NOMO-1 treated with DMSO at 0.1 percent for 48 hours (cell line): ENCODE data around the gene ZDHHC18.
"Not testable (repeated sequence)": the region's sequence is repeated elsewhere in the genome, so short reads cannot be mapped to it uniquely, and the experiment has no call there.

Experiments
- DNase-seq: peaks from one replicate; lab custom pipeline; 2025; ENCODE audit not compliant: unreplicated experiment; lab: John Stamatoyannopoulos, UW

Gene ZDHHC18

GRCh38 chr1:26857473-26858060, 31.1 kb downstream of the ZDHHC18 start:
- no peak for DNase-seq

- no peak for DNase-seq
These were observed 31.7 kb downstream of the ZDHHC18 start for GRCh38 chr1:26858160-26858559.

DNA sequence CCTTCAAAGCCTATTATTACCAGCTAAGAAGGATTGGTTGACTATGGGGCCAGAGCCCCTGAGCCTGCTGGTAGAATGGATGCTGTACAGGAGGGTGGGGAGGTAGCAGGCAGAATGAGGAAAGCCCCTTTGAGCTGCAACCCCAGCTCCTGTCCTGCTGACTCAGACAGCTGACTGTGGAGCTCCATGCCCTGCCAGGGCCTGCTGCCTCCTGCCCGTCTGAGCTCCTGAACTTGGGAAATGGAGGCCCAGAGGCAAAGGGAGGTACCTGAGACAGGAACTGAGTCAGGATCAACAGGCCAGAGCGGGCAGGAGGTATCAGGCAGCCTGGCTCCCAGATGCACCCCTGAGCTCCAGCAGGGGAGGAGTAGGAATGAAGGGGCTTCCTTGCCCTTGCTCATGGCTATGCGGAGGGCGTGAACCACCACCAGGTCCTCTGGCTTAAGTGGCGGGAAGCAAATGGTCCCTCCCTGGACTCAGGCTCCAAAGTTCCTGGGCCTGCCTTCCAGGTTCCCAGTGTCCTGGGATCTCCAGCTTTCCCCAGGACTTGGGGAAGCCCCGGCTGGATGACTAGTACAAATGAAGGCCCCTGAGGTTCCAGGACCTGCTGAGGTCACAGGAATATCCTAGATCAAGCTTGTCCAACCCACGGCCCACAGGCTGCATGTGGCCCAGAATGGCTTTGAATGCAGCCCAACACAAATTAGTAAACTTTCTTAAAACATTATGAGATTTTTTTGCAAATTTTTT, 32.6 kb downstream of the ZDHHC18 start:
- no peak for DNase-seq

DNA sequence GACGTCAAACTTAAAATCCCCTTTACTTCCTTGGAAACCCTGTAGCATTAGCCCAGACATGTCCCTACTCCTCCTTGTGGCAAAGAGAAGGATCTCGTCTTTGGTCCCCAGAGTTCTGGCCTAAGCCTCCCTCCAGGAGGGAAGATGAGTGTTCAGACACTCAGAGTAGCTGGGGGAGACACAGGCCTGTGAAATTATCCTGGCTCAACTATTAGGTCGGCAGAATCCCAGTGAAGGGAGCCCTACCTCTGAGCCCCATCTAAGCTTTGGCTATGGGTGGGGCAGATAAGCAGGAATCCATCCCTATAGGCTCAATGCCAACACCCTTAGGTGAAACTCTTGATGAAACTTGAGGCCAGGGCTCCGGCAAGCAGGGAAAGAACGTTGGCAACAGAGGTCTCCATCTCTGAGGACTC, 34.8 kb downstream of the ZDHHC18 start:
- DNase-seq, result no peak

DNA sequence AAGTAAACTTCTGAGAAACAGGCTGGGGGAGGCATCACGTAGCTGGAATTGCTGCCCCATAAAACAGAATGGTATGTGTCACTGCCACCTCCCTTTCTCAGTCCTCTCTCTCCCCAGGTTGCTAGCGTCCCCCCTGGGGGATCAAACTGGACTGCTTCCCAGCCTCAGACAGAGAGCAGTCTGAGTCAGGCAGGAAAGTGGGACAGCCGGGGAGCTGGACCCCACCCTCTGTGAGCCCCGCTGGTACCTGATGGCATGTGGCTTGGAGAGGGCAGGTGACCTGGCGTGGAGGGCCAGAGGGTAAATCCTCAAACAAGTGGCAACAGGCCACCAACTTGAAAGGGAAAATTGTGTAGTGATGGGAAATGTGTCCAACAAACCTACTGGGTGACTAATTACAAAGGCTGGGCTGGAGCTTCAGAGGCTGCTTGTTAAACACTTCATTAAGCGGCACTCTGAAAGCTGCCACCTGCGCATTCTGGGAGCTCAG, 35.4 kb downstream of the ZDHHC18 start:
- DNase-seq, result no peak

DNA sequence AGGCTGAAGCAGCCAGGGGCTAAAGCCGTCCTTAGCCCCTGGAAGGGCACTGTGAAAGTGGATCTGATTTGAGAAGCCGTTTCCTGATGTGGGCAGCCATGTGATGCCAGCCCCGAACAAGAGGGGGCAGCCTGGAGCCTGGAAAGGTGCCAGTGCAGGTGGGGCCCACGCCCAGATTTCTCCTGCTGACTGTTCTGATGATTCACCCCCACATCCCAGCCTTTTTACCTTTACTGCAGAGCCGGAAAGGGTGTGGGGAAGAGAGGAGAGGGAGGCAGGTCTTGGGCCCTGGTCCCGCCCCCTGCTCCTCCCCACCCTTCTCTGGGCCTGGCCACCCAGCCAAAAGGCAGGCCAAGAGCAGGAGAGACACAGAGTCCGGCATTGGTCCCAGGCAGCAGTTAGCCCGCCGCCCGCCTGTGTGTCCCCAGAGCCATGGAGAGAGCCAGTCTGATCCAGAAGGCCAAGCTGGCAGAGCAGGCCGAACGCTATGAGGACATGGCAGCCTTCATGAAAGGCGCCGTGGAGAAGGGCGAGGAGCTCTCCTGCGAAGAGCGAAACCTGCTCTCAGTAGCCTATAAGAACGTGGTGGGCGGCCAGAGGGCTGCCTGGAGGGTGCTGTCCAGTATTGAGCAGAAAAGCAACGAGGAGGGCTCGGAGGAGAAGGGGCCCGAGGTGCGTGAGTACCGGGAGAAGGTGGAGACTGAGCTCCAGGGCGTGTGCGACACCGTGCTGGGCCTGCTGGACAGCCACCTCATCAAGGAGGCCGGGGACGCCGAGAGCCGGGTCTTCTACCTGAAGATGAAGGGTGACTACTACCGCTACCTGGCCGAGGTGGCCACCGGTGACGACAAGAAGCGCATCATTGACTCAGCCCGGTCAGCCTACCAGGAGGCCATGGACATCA, 36.5 kb downstream of the ZDHHC18 start, which contains the start of gene SFN:
Gene SFN (plus strand): TSS at position 369 of the 904 bp plus-strand sequence. CDS start 64 bp downstream, at position 433.
- DNase-seq, result peak; percentile 28

DNA sequence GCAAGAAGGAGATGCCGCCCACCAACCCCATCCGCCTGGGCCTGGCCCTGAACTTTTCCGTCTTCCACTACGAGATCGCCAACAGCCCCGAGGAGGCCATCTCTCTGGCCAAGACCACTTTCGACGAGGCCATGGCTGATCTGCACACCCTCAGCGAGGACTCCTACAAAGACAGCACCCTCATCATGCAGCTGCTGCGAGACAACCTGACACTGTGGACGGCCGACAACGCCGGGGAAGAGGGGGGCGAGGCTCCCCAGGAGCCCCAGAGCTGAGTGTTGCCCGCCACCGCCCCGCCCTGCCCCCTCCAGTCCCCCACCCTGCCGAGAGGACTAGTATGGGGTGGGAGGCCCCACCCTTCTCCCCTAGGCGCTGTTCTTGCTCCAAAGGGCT, 37.2 kb downstream of the ZDHHC18 start:
- DNase-seq, result no peak

DNA sequence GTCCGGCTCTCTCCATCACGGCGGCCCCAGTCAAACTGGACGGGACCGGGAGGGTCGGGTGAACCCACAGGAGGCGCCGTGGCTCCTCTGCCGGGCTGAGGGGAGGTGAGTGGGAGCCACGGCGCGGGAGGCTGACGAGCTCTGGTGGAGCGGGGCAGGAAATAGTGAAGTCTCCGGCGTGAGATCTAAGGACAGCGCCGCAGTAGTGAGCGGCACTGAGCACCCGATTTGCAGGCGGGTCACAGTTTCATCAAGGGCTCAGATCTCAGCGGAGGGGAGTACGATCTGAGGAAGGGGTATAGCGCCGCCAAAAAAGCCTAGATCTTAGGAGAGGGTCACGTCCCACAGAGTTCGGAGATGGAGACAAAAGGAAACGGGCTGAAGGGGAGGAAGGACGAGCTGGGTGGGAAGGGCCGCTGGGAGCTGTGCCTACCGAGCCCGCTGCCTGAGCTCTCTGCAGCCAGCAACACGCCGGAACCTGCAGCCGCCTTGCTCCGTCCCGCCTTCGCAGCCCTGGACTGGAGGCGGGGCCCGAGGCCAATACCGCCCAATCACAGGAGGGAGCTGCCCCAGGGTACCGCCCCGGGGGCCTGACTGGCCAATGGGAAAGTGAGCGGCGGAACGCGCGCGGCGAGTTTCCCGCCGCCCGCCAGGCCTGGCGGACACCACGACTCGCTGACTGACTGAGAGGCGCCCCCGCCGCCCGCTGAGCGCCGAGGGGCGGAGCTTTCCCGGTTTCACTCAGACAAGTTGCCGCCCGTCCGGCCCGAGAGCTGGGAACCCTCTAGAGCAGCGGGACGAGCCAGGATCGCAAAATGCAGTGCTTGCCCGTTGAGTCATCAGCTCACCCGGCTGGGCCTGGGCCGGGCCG, 38.4 kb downstream of the ZDHHC18 start:
- peak; percentile 97 for DNase-seq

DNA sequence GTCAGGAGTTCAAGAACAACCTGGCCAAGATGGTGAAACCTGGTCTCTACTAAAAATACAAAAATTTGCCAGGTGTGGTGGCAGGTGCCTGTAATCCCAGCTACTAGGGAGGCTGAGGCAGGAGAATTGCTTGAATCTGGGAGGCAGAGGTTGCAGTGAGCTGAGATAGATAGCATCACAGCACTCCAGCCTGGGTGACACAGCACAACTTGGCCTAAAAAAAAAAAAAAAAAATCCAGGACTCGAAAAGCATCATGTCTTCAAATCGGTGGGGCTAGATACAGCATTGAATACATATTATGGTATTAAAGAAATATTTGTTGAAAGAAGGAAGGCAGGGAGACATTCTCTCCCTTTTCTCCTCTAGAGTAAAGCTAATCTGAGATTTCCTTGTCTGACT, 46.6 kb downstream of the ZDHHC18 start:
- not testable (repeated sequence) for DNase-seq

- DNase-seq, result no peak
These were observed 48.4 kb downstream of the ZDHHC18 start for GRCh38 chr1:26874896-26875295.

DNA sequence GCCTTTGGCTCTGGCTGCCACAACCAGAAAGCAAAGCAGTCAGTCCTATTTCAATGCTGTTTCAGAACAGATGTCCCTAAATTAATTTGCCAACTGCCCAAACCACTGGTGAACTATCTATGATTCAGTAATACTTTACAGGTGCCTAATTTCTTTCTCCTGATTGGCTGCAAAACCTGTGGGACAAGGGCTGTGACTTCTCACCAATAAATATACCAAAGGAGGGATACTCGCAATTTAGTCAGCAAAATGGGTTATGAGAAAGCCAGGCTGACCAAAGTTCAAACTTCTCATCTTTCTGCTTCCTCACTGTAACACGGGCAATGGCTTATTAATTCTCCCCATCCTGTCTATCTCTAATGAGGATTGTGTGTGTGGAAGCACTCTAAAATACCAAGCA, 50.8 kb downstream of the ZDHHC18 start:
- DNase-seq, result no peak

DNA sequence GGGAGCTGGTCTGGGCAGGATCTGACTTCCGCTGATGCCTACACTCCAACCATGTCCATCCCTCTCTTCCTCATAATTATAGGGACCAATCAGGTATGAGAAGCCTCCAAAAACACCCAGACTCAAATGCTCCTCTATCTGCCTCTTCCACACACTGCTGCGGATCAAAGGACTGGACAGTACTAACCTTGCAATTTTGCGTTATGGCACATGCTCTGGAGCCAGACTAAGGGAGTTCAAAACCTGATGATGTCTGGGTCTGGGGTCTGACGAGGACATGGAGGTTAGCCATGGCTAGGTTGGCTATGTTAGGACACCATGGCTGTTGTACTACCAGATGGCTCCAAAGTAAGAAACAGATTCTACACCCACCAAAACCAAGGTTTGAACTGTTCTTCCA, 53.3 kb downstream of the ZDHHC18 start:
- no peak for DNase-seq

DNA sequence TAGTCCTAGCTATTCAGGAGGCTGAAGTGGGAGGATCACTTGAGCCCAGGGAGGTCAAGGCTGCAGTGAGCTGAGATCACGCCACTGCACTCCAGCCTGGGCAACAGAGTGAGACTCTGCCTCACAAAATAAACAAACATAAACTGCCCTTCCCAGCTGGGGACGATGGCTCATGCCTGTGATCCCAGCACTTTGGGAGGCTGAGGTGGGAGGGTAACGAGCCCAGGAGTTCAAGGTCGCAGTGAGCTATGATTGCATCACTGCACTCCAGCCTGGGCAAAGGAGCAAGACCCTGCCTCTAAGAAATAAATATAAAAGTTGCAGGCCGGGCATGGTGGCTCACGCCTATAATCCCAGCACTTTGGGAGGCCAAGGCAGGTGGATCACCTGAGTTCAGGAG, 55.1 kb downstream of the ZDHHC18 start:
- DNase-seq, result not testable (repeated sequence)

GRCh38 chr1:26882696-26883463, 56.4 kb downstream of the ZDHHC18 start:
- DNase-seq, result no peak

DNA sequence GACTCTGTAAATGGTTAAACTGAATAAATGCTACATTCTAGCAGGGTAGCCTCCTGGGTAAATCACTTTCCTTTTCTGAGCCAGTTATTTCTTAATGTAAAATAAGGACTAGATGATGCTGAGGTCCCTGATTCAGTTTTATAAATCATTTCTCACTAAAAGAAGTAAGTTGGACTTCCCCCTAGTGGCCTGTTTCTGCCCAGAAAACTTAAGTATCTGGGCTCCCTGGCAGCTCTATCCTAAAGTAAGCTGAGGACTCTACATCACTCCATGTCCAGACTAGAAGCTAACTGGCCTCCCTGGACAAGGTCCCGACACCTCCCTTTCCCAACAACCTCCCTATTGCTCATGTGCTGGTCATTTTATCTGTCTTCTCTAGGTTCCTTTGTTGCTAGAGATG, 60.6 kb downstream of the ZDHHC18 start:
- no peak for DNase-seq

GRCh38 chr1:26888231-26888630, 61.7 kb downstream of the ZDHHC18 start:
- no peak for DNase-seq

GRCh38 chr1:26889551-26890466, 63.3 kb downstream of the ZDHHC18 start, which contains the start of gene GPN2:
Gene GPN2 (minus strand): TSS chr1:26890283. CDS start chr1:26890096, 187 bp downstream.
- DNase-seq, result peak; percentile 76

- no peak for DNase-seq
These were observed 63.9 kb downstream of the ZDHHC18 start for GRCh38 chr1:26890467-26890796.

- DNase-seq, result no peak
These were observed 67.8 kb downstream of the ZDHHC18 start for GRCh38 chr1:26894263-26894662.
